Common myeloid progenitor, CD34-positive (primary cell): ENCODE data around the gene DNASE1L3.
"Not testable (repeated sequence)": the region's sequence is repeated elsewhere in the genome, so short reads cannot be mapped to it uniquely, and the experiment has no call there.

Experiments used
- CTCF ChIA-PET: fragments of 350-600 bp; sonication (Branson Sonifier 250); formaldehyde crosslinking; loops from one replicate; lab custom pipeline; 2021; ENCODE audit warnings: antibody characterized with exemption; lab: Charles Lee
- POLR2A ChIA-PET: fragments of 350-600 bp; sonication (Branson Sonifier 250); formaldehyde crosslinking; loops from one replicate; lab custom pipeline; 2021; ENCODE audit warnings: antibody characterized with exemption; lab: Charles Lee
- DNase-seq, 3 donors: peaks; one replicate each; pipeline versions ENCODE4 v3.0.0 to v3.0.0-alpha.2; 2013
- H3K27ac ChIP-seq, 2 experiments: 1 replicate in 1 of 2; 2 replicates in 1 of 2; pipeline ENCODE4 v1.7.0; 2013; ENCODE audit warnings: inconsistent platforms in 2 of 2, low read length in 2 of 2, mild to moderate bottlenecking in 2 of 2, low read depth in 1 of 2, moderate library complexity in 1 of 2; ENCODE audit not compliant: severe bottlenecking in 2 of 2, insufficient read depth in 1 of 2, poor library complexity in 1 of 2
- H3K27me3 ChIP-seq, 5 experiments: replicated peaks in 2 of 5; 1 replicate in 3 of 5; 2 replicates in 2 of 5; pipeline versions ENCODE4 v1.6.1 to v1.7.0; 2013; ENCODE audit warnings: low read length in 4 of 5, mild to moderate bottlenecking in 2 of 5, moderate library complexity in 2 of 5, inconsistent platforms in 1 of 5; ENCODE audit not compliant: insufficient read depth in 5 of 5, control insufficient read depth in 4 of 5
- H3K36me3 ChIP-seq, 4 experiments: 1 replicate in 2 of 4; 2 replicates in 2 of 4; pipeline versions ENCODE4 v1.6.1 to v1.7.0; 2013; ENCODE audit warnings: low read length in 3 of 4, control low read depth in 1 of 4, mild to moderate bottlenecking in 1 of 4; ENCODE audit not compliant: control insufficient read depth in 4 of 4, insufficient read depth in 4 of 4
- H3K4me1 ChIP-seq, 4 experiments: 1 replicate in 3 of 4; 2 replicates in 1 of 4; pipeline versions ENCODE4 v1.6.1 to v1.7.1; 2013; ENCODE audit warnings: low read length in 3 of 4, mild to moderate bottlenecking in 3 of 4, control low read depth in 1 of 4, inconsistent platforms in 1 of 4, moderate library complexity in 1 of 4; ENCODE audit not compliant: control insufficient read depth in 4 of 4, insufficient read depth in 4 of 4; ENCODE audit errors: control extremely low read depth in 1 of 4
- H3K4me3 ChIP-seq, 7 experiments: 1 replicate in 4 of 7; 2 replicates in 3 of 7; pipeline versions ENCODE4 v1.5.1 to v1.7.0; 2013; ENCODE audit warnings: mild to moderate bottlenecking in 7 of 7, low read length in 6 of 7, moderate library complexity in 6 of 7, inconsistent platforms in 2 of 7, low read depth in 2 of 7, control low read depth in 1 of 7; ENCODE audit not compliant: insufficient read depth in 4 of 7, control insufficient read depth in 1 of 7; ENCODE audit errors: extremely low read depth in 1 of 7
- H3K9me3 ChIP-seq, 5 experiments: 1 replicate in 4 of 5; 2 replicates in 1 of 5; pipeline versions ENCODE4 v1.6.1 to v1.7.1; 2013; ENCODE audit warnings: low read length in 4 of 5, mild to moderate bottlenecking in 2 of 5, inconsistent platforms in 1 of 5, low read depth in 1 of 5, moderate library complexity in 1 of 5; ENCODE audit not compliant: control insufficient read depth in 4 of 5, insufficient read depth in 2 of 5; ENCODE audit errors: control extremely low read depth in 1 of 5
- WGBS: methylation state at CpG from one replicate; pipeline ENCODE4 v1.1.5; 2013; ENCODE audit not compliant: insufficient coverage; 5-methylcytosine and 5-hydroxymethylcytosine counted together

The DNASE1L3 gene

GRCh38 chr3:58201451-58201850 is 9.3 kb downstream of the DNASE1L3 start:
- 33% methylated on average over 2 of the region's 3 CpGs for WGBS
- CTCF ChIA-PET: interaction anchor here (0.7 to 3.6 kb wide), 6 partner anchors 11 to 94 kb away, joined by 3 to 31 read pairs (median 4); no protein-coding TSS in a partner anchor

GRCh38 chr3:58200846-58201355 is 9.9 kb downstream of the DNASE1L3 start:
- DNase-seq: peak in 2 of 3 donors; percentile 36 to 49

More at GRCh38 chr3:58201451-58201850, 9.3 kb downstream of the DNASE1L3 start:
- H3K9me3 ChIP-seq, H3K36me3 ChIP-seq, H3K4me3 ChIP-seq, H3K27me3 ChIP-seq, POLR2A ChIA-PET, H3K27ac ChIP-seq: not testable (repeated sequence)
- H3K4me1 ChIP-seq: peaks cover 0 to 18% (median 9%) of the 10 kb centered on the region in 4 experiments
- peak in 1 of 3 donors; percentile 38 for DNase-seq

GRCh38 chr3:58200121-58200709 is 10.6 kb downstream of the DNASE1L3 start:
- Histone ChIP-seq H3K9me3 (no peaks in the 10 kb centered on the region), H3K27me3 (no peaks in the 10 kb centered on the region), H3K4me3 (no peak overlapping the region), H3K36me3 (no peaks in the 10 kb centered on the region), H3K4me1 (peaks cover 0 to 19% (median 9%) of the 10 kb centered on the region in 4 experiments), H3K27ac (no peak overlapping the region)
- ChIA-PET CTCF (interaction anchor here (1.1 to 3.6 kb wide), 6 partner anchors 11 to 95 kb away, joined by 3 to 31 read pairs (median 4); no protein-coding TSS in a partner anchor), POLR2A (no interaction called here)
- no peak for DNase-seq

More at GRCh38 chr3:58200846-58201355, 9.9 kb downstream of the DNASE1L3 start:
- Histone ChIP-seq H3K27me3 (no peaks in the 10 kb centered on the region), H3K36me3 (no peaks in the 10 kb centered on the region), H3K4me3 (peak overlapping the region in 4 of 7 experiments; percentile 1 to 51 (median 10)), H3K27ac (no peak overlapping the region), H3K4me1 (peaks cover 0 to 19% (median 9%) of the 10 kb centered on the region in 4 experiments), H3K9me3 (no peaks in the 10 kb centered on the region)
- ChIA-PET POLR2A (no interaction called here), CTCF (interaction anchor here (0.7 to 3.6 kb wide), 7 partner anchors 12 to 94 kb away, joined by 3 to 31 read pairs (median 3); no protein-coding TSS in a partner anchor)
- WGBS: 0% methylated on average over 7 of the region's 11 CpGs

- no peaks in the 10 kb centered on the region for H3K36me3 ChIP-seq
- H3K9me3 ChIP-seq: no peaks in the 10 kb centered on the region
- H3K4me3 ChIP-seq: no peak overlapping the region
- no peaks in the 10 kb centered on the region for H3K27me3 ChIP-seq
- DNase-seq: no peak
- peaks cover 0 to 19% (median 9%) of the 10 kb centered on the region in 4 experiments for H3K4me1 ChIP-seq
- H3K27ac ChIP-seq: no peak overlapping the region
- CTCF ChIA-PET: interaction anchor here (1.5 to 3.6 kb wide), 3 partner anchors 10 to 33 kb away, joined by 3 to 22 read pairs (median 4); no protein-coding TSS in a partner anchor
- POLR2A ChIA-PET: no interaction called here
Observed at GRCh38 chr3:58198804-58199203, 12.0 kb downstream of the DNASE1L3 start.

GRCh38 chr3:58198362-58198761 is 12.4 kb downstream of the DNASE1L3 start:
- no CpG with 5 or more reads among the region's 8 CpGs for WGBS
- ChIA-PET CTCF (interaction anchor here (1.5 to 3.6 kb wide), 3 partner anchors 10 to 33 kb away, joined by 3 to 22 read pairs (median 4); no protein-coding TSS in a partner anchor), POLR2A (no interaction called here)
- Histone ChIP-seq H3K4me3 (no peak overlapping the region), H3K27me3 (no peaks in the 10 kb centered on the region), H3K27ac (no peak overlapping the region), H3K4me1 (peaks cover 0 to 19% (median 9%) of the 10 kb centered on the region in 4 experiments), H3K36me3 (no peaks in the 10 kb centered on the region), H3K9me3 (no peaks in the 10 kb centered on the region)
- no peak for DNase-seq

- Histone ChIP-seq H3K4me1 (peaks cover 0 to 19% (median 9%) of the 10 kb centered on the region in 4 experiments), H3K27ac (no peak overlapping the region), H3K27me3 (no peaks in the 10 kb centered on the region), H3K9me3 (no peaks in the 10 kb centered on the region), H3K36me3 (no peaks in the 10 kb centered on the region), H3K4me3 (no peak overlapping the region)
- WGBS: 97% methylated on average over 8 of the region's 10 CpGs
- no peak for DNase-seq
- CTCF ChIA-PET: interaction anchor here (0.6 to 1.9 kb wide), 5 partner anchors 10 to 137 kb away, joined by 3 to 5 read pairs (median 3); partner anchors contain the start of genes HTD2 and RPP14
- POLR2A ChIA-PET: no interaction called here
Observed at GRCh38 chr3:58197588-58197987, 13.2 kb downstream of the DNASE1L3 start.
